ENCODE measurements around the gene ZNF593.
A peak's percentile ranks its signal among the peaks of the same experiment; 100 is the strongest.

ZNF593 gene

GRCh38 chr1:26169669-26170471 lies at the start of gene ZNF593:
Gene ZNF593, plus strand, starts transcription at chr1:26169908. Its CDS starts 76 bp downstream, at chr1:26169984.
- peak; percentile 96 for DNase-seq (ENCODE audit: low spot score)

GRCh38 chr1:26121854-26122773 lies 47.6 kb upstream of the ZNF593 start:
- no peak for DNase-seq (ENCODE audit: low spot score)

GRCh38 chr1:26122988-26123973 lies 46.4 kb upstream of the ZNF593 start:
- DNase-seq (ENCODE audit: low spot score): peak; percentile 49

- no peak for DNase-seq (ENCODE audit: low spot score)
Measured at GRCh38 chr1:26124418-26125331, 45.0 kb upstream of the ZNF593 start.

DNA sequence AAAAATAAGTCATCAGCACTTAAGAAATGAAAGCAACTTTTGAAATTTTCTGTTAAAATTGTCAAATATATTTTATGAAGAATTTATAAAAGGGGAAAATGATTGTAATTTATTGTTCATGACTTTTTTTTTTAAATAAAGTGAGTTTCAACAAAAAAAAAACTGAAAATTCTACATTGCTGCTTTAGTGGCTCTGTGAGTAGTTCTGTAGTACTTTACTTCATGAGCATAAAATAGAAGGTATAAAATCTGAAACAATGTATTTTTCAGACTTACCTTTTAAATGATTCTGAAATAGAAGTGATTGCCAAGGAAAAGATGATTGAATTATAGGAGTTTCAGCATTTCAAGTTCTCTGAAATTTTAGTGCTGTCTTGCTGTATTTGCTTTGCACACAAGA lies 44.3 kb upstream of the ZNF593 start:
- no peak for DNase-seq (ENCODE audit: low spot score)

DNA sequence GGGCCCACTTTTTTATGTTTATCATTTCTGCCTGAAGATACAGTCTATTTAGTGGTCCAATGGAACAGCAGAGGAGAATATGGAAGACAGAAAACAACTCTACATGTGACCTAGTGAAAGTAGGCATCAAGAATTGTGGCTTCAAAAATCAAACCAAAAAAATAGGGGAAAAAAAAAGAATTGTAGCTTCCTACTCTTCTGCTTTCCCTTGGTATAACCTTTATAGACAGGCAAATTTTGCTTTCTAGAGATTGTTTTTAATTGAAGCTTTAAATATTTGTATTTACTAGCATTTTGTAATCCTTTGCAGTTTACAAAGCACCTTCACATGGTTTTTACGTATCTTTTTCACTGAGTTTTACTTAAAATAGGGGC lies 43.8 kb upstream of the ZNF593 start:
- no peak for DNase-seq (ENCODE audit: low spot score)

GRCh38 chr1:26126321-26127084 lies 43.2 kb upstream of the ZNF593 start:
- DNase-seq (ENCODE audit: low spot score): no peak

DNA sequence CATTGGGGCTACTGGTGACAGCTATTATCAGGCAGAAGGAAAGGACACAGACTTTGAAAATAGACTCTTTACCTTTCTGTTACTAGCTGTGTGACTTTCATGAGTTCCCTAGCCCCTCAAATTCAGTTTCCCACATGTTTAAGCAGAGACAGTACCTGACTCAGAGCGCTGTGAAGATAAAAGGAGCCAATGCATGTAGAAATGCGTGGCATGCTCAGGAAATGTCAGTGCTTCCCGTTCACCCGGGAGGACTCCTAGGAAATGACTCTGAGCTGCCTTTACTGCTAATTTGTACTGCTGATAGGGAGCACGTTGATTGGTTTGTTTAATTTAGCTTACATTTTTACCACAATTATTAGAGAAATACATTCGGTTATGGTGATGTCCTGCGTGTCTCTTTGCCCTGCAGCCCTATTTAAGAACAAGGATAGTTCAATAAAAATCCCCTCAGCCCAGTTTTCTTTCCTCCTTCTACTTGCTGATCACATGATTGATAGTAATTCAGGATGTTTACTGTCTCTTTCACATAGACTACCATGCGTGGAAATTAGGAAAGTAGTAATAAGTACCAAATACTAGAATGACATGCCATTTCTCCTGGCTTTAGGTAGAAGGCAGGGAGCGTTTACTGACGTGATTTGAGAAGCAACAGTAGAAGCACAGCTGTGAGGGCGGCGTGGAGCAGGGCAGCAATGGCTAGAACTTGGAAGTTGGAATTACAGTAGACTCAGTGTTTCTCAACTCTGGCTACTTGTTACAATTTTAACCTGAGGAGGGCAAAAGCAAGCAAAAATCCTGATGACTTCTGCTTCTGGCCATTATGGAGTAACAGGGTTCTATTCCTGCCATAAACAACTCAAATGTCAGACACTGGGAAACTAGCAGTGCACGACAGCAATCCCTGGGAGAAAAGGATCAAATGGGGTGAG lies 42.2 kb upstream of the ZNF593 start:
- DNase-seq (ENCODE audit: low spot score): no peak

DNA sequence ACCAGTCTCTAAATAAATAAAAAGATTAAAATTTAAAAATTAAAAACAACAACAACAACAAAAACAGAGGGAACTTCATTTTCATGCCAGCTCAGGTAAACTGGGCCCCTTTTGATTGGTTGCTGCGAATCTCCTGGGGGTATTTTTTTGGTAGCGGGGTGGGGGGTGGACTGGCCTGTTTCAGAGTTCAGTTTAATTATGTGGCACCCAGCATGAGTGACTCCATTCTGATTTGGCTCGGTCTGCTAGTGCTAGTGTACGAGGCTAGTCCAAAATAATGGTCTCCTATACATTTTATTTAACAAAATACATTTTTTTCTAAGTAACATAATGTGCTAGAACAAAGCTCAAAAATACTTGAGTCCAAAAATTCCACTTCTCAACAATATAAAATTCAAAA lies 39.9 kb upstream of the ZNF593 start:
- no peak for DNase-seq (ENCODE audit: low spot score)

DNA sequence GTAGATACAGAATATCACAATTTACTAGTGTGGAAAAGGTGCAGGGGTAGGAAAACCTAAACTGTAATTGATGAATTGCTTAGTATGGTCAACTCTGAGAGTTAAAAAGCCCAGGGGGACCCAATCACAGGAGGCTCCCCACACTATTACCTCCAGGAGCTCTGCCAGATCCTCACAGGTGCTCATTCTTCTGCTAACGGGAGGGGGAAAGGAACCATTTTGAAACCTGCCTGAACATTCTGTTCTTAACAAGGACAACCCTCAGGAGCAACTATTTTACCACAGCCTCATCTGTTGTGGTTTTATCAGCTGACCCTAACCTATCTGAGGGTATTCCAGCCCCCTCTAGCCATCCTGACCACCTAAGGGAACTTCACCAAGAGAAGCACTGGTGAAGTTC lies 39.0 kb upstream of the ZNF593 start:
- DNase-seq (ENCODE audit: low spot score): no peak

- peak; percentile 38 for DNase-seq (ENCODE audit: low spot score)
Measured at GRCh38 chr1:26132128-26132833, 37.4 kb upstream of the ZNF593 start.

GRCh38 chr1:26132834-26133167 lies 36.9 kb upstream of the ZNF593 start:
- no peak for DNase-seq (ENCODE audit: low spot score)

- no peak for DNase-seq (ENCODE audit: low spot score)
Measured at GRCh38 chr1:26134466-26134865, 35.2 kb upstream of the ZNF593 start.

DNA sequence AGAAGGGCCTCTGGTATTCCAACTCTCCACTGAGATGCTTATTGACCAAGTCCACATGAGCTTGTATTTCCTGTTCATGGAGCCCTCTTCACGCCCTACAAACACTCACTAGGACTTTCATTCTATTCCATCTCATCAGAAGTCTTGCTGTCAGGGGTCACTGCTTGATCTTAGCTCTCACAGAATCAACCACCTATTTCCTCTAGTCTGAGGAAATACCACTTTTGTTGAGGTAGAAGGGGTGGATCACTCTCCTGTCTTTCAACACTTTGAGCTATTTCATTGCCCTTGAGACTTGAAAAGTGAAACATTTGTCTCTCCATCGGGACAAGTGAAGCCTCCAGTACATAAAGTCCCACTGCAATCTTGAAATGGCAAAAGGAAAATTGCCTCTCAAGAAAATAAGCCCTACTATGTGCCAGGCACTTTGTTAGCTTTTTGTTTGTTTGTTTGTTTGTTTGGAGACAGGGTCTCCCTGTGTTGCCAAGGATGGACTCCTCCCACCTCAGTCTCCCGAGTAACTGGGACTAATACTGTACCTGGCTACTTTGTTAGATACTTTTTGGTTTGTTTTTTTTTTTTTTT lies 30.6 kb upstream of the ZNF593 start:
- DNase-seq (ENCODE audit: low spot score): no peak

DNA sequence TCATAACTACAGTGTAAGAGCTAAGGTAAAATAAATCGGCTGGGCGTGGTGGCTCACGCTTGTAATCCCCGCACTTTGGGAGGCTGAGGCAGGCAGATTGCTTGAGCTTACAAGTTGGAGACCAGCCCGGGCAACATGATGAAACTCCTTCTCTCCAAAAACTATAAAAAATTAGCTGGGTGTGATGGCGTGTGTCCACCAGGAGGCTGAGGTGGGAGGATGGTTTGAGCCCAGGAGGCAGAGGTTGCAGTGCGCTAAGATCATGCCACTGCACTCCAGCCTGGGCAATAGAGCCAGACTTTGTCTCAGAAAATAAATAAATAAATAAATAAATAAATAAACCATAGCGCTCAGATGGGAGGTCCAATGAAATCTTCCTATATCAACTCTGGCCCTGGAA lies 27.5 kb upstream of the ZNF593 start:
- DNase-seq (ENCODE audit: low spot score): no peak

- peak; percentile 83 for DNase-seq (ENCODE audit: low spot score)
Measured at GRCh38 chr1:26145041-26145959, 24.4 kb upstream of the ZNF593 start.

DNA sequence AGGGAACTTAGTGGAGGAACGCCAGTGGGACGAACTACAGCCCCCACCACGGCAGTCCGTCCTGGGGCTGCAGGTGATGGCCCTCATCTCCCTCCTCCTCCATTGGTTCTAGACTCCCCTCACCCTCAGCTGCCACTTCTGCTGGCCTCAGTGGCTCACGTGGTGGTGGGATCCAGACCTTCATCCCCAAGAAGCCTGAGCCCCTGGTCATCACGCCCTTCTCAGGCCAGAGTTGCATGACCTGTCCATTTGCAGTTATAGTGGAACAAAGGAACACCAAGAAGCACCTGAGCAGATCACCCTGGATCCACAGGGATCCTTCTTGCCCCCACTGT lies 23.8 kb upstream of the ZNF593 start:
- DNase-seq (ENCODE audit: low spot score): no peak
